GM06990 (cell line): ENCODE measurements around the gene TIMM10B.
"Not testable (repeated sequence)": the region's sequence is repeated elsewhere in the genome, so short reads cannot be mapped to it uniquely, and the experiment has no call there.

Experiments
- DNase-seq: peaks from one replicate; pipeline ENCODE4 v3.0.0-alpha.2; 2011; ENCODE audit not compliant: insufficient read length; ENCODE audit errors: extremely low read depth
- H3K27me3 ChIP-seq: replicated peaks from 2 replicates; pipeline ENCODE4 v1.6.0; 2011; ENCODE audit warnings: low read length; ENCODE audit not compliant: control insufficient read depth, insufficient read depth
- H3K36me3 ChIP-seq: 2 replicates; pipeline ENCODE4 v1.5.1; 2011; ENCODE audit warnings: low read length; ENCODE audit not compliant: control insufficient read depth, insufficient read depth
- H3K4me3 ChIP-seq: replicated peaks from 2 replicates; pipeline ENCODE4 v1.5.1; 2011; ENCODE audit warnings: low read depth, mild to moderate bottlenecking, control low read depth, low read length
- TF ChIP-seq, protein P1 (sequence below): IDR thresholded peaks from 2 replicates; pipeline ENCODE4 v1.5.1; 2011; ENCODE audit warnings: low read length, control low read depth, mild to moderate bottlenecking, inconsistent platforms; ENCODE audit not compliant: insufficient read depth, poor library complexity, severe bottlenecking

TIMM10B gene

DNA sequence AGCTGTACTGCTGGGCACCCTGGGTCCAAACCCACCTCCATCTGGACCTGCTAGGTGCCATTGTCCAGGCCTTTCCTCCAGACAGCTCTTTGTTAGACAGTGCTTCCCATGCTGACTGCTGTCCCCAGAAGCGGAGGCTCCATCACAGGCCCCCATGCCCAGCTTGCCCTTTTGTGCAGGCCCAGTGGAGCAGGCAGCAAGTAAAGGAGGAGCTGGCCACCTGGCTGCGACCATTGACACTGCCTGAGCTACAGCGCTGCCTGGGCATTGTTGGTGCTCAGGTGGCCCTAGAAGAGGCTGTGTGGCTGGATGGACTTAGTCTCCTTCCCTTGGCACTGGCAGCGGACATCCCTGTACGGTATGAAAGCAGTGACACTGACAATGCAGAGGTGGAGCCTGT lies 17.2 kb downstream of the TIMM10B start:
- peaks cover 14% of the 10 kb centered on the region for H3K36me3 ChIP-seq
- DNase-seq, result no peak
- no peak overlapping the region for H3K4me3 ChIP-seq
- no peaks in the 10 kb centered on the region for H3K27me3 ChIP-seq
- TF ChIP-seq, protein P1, sequence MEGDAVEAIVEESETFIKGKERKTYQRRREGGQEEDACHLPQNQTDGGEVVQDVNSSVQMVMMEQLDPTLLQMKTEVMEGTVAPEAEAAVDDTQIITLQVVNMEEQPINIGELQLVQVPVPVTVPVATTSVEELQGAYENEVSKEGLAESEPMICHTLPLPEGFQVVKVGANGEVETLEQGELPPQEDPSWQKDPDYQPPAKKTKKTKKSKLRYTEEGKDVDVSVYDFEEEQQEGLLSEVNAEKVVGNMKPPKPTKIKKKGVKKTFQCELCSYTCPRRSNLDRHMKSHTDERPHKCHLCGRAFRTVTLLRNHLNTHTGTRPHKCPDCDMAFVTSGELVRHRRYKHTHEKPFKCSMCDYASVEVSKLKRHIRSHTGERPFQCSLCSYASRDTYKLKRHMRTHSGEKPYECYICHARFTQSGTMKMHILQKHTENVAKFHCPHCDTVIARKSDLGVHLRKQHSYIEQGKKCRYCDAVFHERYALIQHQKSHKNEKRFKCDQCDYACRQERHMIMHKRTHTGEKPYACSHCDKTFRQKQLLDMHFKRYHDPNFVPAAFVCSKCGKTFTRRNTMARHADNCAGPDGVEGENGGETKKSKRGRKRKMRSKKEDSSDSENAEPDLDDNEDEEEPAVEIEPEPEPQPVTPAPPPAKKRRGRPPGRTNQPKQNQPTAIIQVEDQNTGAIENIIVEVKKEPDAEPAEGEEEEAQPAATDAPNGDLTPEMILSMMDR, result no peak

DNA sequence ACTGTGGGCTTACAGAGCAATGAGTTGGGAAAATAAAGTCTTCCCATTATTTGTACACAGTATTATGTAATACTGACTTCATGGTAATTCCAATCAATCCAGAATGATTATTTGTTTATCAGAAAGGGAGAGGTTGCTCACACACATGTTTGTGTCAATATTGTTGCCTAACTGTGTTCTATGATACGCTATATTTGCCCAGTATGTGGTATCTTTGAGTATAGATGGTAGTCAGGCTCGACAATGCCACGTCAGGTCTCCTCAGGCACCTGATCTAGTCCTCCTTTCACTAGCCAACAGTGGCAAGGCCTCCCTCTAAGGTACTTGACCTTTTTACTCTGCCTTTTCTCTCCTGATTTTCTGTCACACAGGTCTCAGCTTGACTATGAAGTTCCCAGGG lies 21.1 kb downstream of the TIMM10B start:
- TF ChIP-seq, protein P1, result no peak
- DNase-seq, result no peak
- H3K4me3 ChIP-seq, result no peak overlapping the region
- peaks cover 17% of the 10 kb centered on the region for H3K36me3 ChIP-seq
- no peaks in the 10 kb centered on the region for H3K27me3 ChIP-seq

DNA sequence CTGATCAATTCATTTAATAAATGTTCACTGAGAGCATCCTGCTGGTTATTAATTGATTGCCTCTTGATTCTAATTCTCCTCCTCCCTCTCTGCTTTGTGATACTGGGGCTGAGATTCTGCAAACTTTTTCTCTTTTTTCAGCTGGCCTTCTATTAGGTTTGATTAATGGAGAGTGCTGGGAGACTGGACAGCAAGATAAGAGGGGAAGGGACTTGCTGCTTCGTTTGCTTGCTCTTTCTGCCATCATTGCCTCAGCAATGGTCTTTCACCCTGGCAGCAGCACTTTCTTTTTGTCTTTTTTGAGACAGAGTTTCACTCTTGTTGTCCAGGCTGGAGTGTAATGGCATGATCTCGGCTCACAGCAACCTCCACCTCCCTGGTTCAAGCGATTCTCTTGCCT lies 22.9 kb downstream of the TIMM10B start:
- Histone ChIP-seq H3K4me3 (no peak overlapping the region), H3K36me3 (peaks cover 11% of the 10 kb centered on the region), H3K27me3 (no peaks in the 10 kb centered on the region)
- TF ChIP-seq, protein P1, result no peak
- DNase-seq, result no peak

DNA sequence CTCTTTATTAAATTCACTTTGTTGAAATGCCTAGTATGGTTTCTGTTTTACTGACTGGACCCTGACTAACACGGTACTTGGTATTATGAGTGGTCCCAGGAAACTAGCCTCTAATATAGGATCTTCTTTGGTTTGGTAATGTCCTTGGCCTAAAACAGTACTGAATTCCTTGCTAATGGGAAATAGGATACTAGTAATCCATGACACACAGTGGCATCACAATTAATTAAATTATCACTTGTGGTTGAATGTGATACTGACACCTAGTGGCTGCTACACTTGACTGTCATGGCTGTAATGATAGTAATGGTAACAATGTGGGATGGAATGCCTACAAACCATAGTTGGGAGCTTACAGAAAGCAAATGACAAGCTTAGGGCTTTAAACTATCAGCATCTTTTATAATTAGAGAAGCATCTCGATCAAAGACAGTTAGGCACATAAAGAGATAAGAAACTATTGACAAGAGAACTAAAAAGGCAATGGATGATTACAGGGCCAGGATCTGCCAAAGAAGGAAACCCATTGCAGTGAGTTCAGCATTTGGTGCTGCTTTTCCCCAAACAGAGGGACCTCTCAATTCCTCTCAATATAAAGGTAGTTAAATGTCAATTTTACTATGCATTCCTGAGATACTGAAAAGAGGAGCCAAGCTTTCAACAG lies 24.4 kb downstream of the TIMM10B start:
- no peak for DNase-seq
- TF ChIP-seq, protein P1, result peak; percentile 72
- no peak overlapping the region for H3K4me3 ChIP-seq
- H3K36me3 ChIP-seq, result peaks cover 9% of the 10 kb centered on the region
- no peaks in the 10 kb centered on the region for H3K27me3 ChIP-seq

DNA sequence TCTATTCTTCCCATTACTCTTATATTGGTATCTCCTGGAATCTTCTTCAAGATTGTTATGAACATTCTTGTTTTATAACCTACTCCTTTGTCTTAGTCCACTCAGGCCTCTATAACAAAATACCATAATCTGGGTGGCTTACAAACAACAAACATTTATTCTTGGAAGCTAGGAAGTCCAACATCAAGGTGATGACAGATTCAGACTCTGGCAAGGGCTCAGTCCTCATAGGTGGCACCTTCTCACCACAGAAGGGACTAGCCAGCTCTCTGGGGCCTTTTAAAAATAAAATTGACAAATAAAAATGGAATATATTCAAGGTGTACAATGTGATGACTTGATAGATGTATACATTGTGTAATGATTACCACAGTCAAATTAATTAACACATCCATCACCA lies 35.6 kb downstream of the TIMM10B start:
- Histone ChIP-seq H3K27me3 (no peaks in the 10 kb centered on the region), H3K36me3 (peaks cover 7% of the 10 kb centered on the region), H3K4me3 (no peak overlapping the region)

DNA sequence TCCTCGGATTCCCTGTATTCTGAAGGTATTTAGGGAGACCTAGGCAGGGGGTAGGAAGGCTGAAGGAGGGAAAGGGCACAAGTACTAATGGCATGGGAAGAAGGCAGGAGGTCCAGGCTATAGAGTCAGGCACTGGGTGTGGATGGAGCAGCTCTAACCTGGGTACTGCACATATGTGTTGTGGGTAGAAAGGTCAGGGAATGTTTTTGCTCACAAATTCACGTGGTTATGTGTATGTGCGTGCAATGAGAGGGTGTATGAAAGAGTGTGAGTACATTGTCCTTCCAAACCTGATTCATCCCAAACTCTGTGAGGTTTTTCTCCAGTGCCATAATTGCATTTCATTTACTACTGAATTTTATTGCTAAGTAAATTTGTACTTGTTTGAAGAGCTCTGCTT lies 39.0 kb downstream of the TIMM10B start:
- no peak overlapping the region for H3K4me3 ChIP-seq
- no peak for DNase-seq
- TF ChIP-seq, protein P1, result no peak
- H3K36me3 ChIP-seq, result peaks cover 7% of the 10 kb centered on the region
- no peaks in the 10 kb centered on the region for H3K27me3 ChIP-seq

More for the DNA sequence above, 35.6 kb downstream of the TIMM10B start:
- TF ChIP-seq, protein P1, result no peak
- no peak for DNase-seq

DNA sequence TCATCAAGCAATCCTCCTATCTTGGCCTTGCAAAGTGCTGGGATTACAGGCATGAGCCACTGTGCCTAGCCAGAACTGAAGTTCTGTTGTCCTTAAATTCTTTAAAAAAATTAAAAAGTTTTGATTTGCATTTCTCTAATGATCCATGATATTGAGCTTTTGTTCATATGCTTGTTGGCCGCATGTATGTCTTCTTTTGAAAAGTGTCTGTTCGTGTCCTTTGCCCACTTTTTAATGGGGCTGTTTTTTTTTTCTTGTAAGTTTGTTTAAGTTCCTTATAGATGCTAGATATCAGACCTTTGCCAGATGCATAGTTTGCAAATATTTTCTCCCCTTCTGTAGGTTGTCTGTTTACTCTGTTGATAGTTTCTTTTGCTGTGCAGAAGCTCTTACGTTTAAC lies 40.6 kb downstream of the TIMM10B start:
- DNase-seq, H3K27me3 ChIP-seq, H3K4me3 ChIP-seq, H3K36me3 ChIP-seq: not testable (repeated sequence)
